LNCaP clone FGC (cell line): ENCODE measurements around the gene SPG7.

Experiments
- DNase-seq: peaks from one replicate; pipeline ENCODE4 v3.0.0-alpha.2; 2011; ENCODE audit warnings: low read depth
- H3K4me3 ChIP-seq: 2 replicates; pipeline ENCODE4 v1.5.1; 2011; ENCODE audit warnings: mild to moderate bottlenecking, low read depth, low read length, control low read depth
- CTCF ChIP-seq: IDR thresholded peaks from 2 replicates; pipeline ENCODE4 v1.5.1; 2012; ENCODE audit warnings: mild to moderate bottlenecking; ENCODE audit not compliant: control insufficient read depth, insufficient read depth; ENCODE audit errors: extremely low read depth

Gene SPG7

GRCh38 chr16:89545831-89546574 is 37.8 kb downstream of the SPG7 start:
- no peak for DNase-seq
- no peak overlapping the region for H3K4me3 ChIP-seq
- no peak for TF ChIP-seq CTCF

- no peak overlapping the region for H3K4me3 ChIP-seq
- TF ChIP-seq CTCF: no peak
- no peak for DNase-seq
Measured at GRCh38 chr16:89546781-89547180, 38.6 kb downstream of the SPG7 start.

- DNase-seq: no peak
- H3K4me3 ChIP-seq: no peak overlapping the region
- TF ChIP-seq CTCF: no peak
Measured at GRCh38 chr16:89547291-89547690, 39.1 kb downstream of the SPG7 start.

DNA sequence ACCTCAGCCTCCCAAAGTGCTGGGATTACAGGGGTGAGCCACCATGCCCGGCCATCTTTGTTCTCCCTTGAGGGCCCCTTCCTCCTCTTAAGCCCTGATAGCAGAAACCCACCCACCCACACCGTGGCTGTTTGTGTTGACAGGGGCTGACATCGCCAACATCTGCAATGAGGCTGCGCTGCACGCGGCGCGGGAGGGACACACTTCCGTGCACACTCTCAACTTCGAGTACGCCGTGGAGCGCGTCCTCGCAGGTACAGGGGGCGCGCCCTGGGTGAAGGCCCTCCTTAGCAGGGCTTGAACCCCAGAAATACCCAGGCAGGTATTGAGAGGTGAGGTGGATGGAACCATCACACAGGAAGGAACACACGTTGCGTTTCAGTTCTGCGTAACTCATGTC is 39.7 kb downstream of the SPG7 start:
- H3K4me3 ChIP-seq: no peak overlapping the region
- DNase-seq: no peak
- no peak for TF ChIP-seq CTCF

DNA sequence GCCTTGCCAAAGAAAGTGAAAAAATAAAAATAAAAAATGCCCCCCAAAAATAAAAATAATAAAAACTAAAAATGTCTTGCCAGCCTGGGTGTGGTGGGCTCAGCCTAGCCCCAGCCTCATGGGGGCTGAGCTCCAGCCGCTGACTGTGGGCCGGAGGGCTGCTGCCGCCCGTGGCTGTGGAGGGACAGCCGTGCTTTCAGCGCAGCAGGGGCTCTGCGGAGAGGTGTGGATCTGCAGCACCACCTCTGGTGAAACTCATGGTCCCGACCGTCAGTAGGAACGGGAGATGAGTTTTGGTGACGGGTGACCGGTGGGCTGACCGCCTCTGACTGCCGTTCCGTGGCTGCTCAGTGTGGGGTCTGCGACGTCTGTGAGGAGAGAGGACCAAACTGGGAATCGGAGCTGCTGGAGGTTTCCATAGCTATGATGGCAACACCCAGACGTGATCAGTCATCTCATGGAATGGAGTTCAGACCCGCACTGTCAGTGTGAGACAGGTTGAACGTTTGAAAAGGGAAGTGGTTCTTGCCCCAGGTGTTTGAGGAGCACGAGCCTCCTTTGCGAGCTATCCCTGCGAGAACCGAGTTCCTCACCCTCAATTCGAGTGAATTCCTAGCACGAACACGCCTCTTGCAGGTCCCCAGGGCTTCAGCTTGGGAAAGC is 40.3 kb downstream of the SPG7 start:
- H3K4me3 ChIP-seq: no peak overlapping the region
- DNase-seq: no peak
- no peak for TF ChIP-seq CTCF

- H3K4me3 ChIP-seq: no peak overlapping the region
- DNase-seq: no peak
- TF ChIP-seq CTCF: no peak
Measured at GRCh38 chr16:89549007-89549700, 41.0 kb downstream of the SPG7 start.
